Type B pancreatic cell (in vitro differentiated cells): ENCODE data around the gene SECISBP2. TPM values are rescaled to one million over a fixed set of nuclear protein-coding genes. Genes with fewer than 3 reads are reported as not detected.

Source experiments
- DNase-seq: peaks from one replicate; pipeline ENCODE4 v3.0.0; 2021; ENCODE audit warnings: mixed read lengths; ENCODE audit not compliant: unreplicated experiment; ENCODE audit errors: extremely low spot score
- H3K27ac Mint-ChIP-seq: 2 replicates; pipeline ENCODE4 v1.8.0; 2021; ENCODE audit warnings: mild to moderate bottlenecking, mixed read lengths
- H3K27me3 Mint-ChIP-seq: 2 replicates; pipeline ENCODE4 v1.8.0; 2021; ENCODE audit warnings: mixed read lengths
- H3K36me3 Mint-ChIP-seq: 2 replicates; pipeline ENCODE4 v1.8.0; 2021; ENCODE audit warnings: mixed read lengths
- H3K4me1 Mint-ChIP-seq: one replicate; pipeline ENCODE4 v1.8.0; 2021; ENCODE audit warnings: mixed read lengths; ENCODE audit not compliant: unreplicated experiment
- H3K4me3 Mint-ChIP-seq: 2 replicates; pipeline ENCODE4 v1.8.0; 2021; ENCODE audit warnings: mild to moderate bottlenecking, mixed read lengths
- H3K9me3 Mint-ChIP-seq: 2 replicates; pipeline ENCODE4 v1.8.0; 2021; ENCODE audit warnings: mixed read lengths
- CTCF ChIP-seq: fragments of 200-600 bp; sonication (generic); conservative IDR thresholded peaks from 2 replicates; pipeline ENCODE4 v1.5.0; 2021; ENCODE audit warnings: antibody characterized with exemption, mild to moderate bottlenecking
- total RNA-seq: library from RNA; stranded (reverse); gene quantifications from 2 replicates; pipeline ENCODE4 v1.2.1, GENCODE V29; 2021; ENCODE audit warnings: low replicate concordance

SECISBP2 gene
- total RNA-seq, 1 donor from 2014 or later: 49.6 TPM

- Mint-ChIP-seq H3K4me3 (no peak overlapping the region), H3K4me1 (peaks cover 6% of the 10 kb centered on the region), H3K36me3 (peaks cover 8% of the 10 kb centered on the region), H3K9me3 (no peaks in the 10 kb centered on the region), H3K27me3 (no peaks in the 10 kb centered on the region), H3K27ac (no peak overlapping the region)
- TF ChIP-seq CTCF: no peak
- DNase-seq: no peak
Observed at GRCh38 chr9:89372979-89373378, 54.7 kb downstream of the SECISBP2 start.

- Mint-ChIP-seq H3K4me3 (no peak overlapping the region), H3K9me3 (no peaks in the 10 kb centered on the region), H3K36me3 (peaks cover 12% of the 10 kb centered on the region), H3K4me1 (peaks cover 6% of the 10 kb centered on the region), H3K27ac (no peak overlapping the region), H3K27me3 (no peaks in the 10 kb centered on the region)
- no peak for TF ChIP-seq CTCF
- no peak for DNase-seq
Observed at GRCh38 chr9:89374176-89374575, 55.9 kb downstream of the SECISBP2 start.

GRCh38 chr9:89375191-89375760 is 57.0 kb downstream of the SECISBP2 start:
- H3K36me3 Mint-ChIP-seq: peaks cover 12% of the 10 kb centered on the region
- H3K27ac Mint-ChIP-seq: peak overlapping the region; percentile 14
- H3K27me3 Mint-ChIP-seq: no peaks in the 10 kb centered on the region
- no peak for DNase-seq
- no peak for TF ChIP-seq CTCF
- H3K4me3 Mint-ChIP-seq: no peak overlapping the region
- H3K4me1 Mint-ChIP-seq: peaks cover 6% of the 10 kb centered on the region
- no peaks in the 10 kb centered on the region for H3K9me3 Mint-ChIP-seq

- no peaks in the 10 kb centered on the region for H3K9me3 Mint-ChIP-seq
- no peak overlapping the region for H3K27ac Mint-ChIP-seq
- peaks cover 11% of the 10 kb centered on the region for H3K4me1 Mint-ChIP-seq
- no peak for DNase-seq
- no peaks in the 10 kb centered on the region for H3K27me3 Mint-ChIP-seq
- H3K4me3 Mint-ChIP-seq: no peak overlapping the region
- no peak for TF ChIP-seq CTCF
- peaks cover 12% of the 10 kb centered on the region for H3K36me3 Mint-ChIP-seq
Observed at GRCh38 chr9:89376286-89376685, 58.0 kb downstream of the SECISBP2 start.

GRCh38 chr9:89376741-89377351 is 58.5 kb downstream of the SECISBP2 start:
- TF ChIP-seq CTCF: no peak
- H3K4me3 Mint-ChIP-seq: no peak overlapping the region
- H3K9me3 Mint-ChIP-seq: no peaks in the 10 kb centered on the region
- H3K27me3 Mint-ChIP-seq: no peaks in the 10 kb centered on the region
- no peak overlapping the region for H3K27ac Mint-ChIP-seq
- H3K4me1 Mint-ChIP-seq: peaks cover 11% of the 10 kb centered on the region
- peaks cover 12% of the 10 kb centered on the region for H3K36me3 Mint-ChIP-seq
- DNase-seq: no peak
